Stimulated activated CD4-positive, alpha-beta T cell treated with anti-CD3 and anti-CD28 coated beads, TNF-alpha, amount 100 ng/mL, for 4 hours (primary cell): ENCODE measurements around the gene FCN3.

Source experiments
- DNase-seq, 3 experiments: peaks; one replicate each; pipeline ENCODE4 v3.0.0-alpha.2; 2020; ENCODE audit warnings: low read depth in 3 of 3

FCN3 gene

DNA sequence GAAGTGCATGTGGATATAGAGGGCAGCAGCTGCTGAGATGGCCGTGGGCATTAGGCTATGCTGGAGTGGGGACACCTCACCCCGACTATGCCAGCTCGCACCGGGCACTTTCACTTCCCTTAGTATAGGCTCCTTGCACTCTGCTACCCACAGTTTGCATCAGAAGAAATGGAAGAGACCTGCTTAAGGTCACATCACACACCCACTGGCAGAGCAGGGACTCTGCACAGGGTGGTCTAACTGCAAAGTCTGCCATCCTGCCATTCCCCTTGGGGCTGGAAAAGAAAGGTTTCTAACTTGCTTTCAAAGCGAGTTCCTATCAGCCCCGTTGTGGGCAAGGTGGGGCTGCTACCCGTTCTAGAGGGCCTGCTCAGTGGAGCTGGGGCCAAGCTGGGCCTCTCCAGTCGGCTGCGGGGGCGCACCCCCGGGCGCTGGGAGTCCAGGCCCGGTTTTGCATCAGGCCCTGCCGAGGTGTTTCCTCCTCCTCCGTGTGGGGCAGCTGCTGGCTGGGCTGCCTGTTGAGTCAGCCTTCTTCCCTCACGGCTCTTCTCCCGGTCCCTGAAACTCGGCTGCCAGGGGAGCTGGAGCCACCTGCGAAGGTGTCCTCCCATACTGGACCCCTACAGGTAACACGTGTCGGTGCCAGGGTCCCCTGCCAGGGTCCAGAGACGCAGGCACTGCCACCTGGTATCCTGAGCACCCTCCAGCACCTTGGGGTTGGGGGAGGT is 32.9 kb downstream of the FCN3 start, which contains the start of gene SYTL1:
Gene SYTL1, plus strand, starts transcription at position 498 of the 728 bp plus-strand sequence. CDS start 3,313 bp downstream, outside the sequence.
- DNase-seq: peak in 1 of 3 experiments; percentile 48

DNA sequence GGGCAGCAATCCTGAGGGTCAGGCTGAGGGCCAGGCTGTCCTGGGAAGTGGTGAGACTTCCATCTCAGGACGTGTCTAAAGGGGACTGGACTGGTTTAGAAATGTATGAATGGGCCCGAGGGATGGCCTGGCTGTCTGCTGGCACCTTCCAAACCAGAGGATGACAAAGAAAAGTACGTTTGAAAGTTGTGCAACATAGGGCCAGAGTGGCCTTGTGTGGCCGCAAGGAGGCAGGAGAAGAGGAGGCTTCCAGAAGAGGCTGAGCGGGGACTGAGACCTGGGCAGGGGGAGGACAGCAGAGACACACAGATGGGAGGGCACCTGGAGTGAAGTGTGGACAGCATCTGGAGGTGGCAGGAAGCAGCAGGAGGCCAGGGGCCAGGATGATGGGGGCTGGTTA is 35.4 kb downstream of the FCN3 start:
- DNase-seq: no peak

DNA sequence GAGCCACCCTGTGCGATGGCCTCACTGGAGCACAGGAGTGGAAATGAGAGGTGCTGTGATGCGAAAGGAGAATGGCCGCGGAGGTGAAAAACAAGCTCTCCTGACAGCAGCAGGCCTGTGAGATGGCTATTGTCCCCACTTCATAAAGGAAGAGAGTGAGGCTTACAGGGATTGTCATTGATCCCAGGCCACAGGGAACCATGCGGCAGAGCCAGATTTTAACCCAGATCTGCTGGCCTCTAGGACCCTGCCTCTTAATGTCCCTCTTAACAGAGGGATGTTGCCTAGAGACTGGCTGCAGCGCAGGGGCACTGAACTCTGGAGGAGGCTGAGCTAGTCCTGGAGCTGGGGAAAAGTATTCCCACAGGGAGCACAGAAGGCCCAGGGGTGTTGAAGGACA is 35.9 kb downstream of the FCN3 start:
- no peak for DNase-seq

DNA sequence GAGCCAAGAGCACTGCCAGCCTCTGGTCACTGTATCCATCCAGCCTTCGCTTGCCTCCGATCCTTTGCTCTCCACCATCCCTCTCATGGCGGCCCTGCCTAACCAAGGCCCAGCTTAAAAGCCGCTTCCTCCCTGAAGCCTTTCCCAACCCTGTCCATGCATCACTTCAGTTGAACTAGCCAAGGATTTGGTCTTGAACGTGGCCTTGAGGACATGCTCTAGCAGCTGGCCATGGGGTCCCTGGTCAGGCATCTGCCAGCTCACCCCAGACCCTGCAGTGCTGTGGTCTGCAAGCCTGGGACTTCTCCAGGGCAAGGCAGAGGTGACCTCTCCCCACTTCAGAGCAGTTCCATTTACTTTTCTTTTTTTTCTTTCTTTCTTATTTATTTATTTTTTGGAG is 37.9 kb downstream of the FCN3 start:
- DNase-seq: no peak

DNA sequence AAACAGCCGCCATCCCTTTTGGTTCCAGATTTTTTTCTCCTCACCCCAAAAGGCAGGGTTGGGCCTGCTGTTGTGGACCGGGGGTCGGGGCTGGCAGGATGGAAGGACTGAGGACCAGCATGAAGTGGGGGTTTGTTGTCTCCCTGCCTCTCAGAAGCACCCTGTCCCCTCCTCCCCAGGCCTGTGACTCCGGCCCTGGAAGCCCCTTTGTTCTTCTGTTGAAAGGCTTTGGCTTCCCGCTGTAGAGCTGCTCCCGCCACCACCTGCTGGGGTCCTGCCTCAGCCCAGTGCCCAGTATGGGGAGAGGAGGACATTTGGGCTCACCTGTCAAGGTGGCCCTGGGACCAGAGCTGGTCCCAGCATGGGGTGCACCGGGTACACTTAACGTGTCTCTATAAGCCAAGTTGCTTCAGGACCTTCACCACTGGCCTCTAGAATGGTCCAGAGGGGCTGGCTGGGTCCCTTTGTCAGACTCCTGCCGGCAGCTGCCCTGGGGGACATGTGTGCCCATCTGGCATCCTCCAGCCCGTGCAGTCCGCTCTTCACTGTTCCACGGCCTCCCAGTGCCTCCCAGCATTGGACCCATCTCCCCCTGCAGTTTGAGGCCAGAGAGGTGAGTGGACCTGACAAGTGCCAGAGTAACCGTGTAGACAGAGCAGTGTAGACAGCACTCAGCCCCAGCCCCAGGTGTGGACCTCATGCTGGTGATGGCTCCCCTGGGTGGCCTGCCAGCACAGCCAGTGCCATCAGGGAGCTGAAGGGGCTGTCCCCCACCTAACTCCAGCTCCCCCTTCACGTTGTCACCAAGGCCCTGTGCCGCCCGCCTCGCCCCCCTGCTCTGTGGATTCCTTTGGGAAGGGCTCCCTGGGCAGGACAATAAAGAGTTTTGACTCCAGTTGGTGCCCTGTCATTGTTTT is 38.9 kb downstream of the FCN3 start:
- DNase-seq: no peak

DNA sequence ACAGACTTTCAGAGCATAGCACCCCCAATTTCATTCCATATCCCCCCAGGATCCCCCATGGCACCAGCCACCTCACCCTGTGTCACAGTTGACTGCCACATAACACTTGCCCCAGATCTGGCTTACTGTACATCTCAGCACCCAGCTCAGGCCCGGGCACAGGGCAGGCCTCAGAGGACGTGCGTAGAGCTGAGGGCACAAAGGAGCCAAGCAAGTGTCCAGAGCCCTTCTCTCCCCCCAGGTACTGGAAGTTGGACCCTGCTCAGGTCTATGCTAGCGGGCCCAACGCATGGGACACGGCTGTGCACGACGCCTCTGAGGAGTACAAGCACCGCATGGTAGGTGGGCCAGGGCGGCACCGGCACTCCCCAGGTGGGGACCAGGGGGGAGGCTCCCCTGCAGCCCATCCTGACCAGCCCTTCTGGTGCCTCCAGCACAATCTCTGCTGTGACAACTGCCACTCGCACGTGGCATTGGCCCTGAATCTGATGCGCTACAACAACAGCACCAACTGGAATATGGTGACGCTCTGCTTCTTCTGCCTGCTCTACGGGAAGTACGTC is 40.8 kb downstream of the FCN3 start:
- DNase-seq: no peak

DNA sequence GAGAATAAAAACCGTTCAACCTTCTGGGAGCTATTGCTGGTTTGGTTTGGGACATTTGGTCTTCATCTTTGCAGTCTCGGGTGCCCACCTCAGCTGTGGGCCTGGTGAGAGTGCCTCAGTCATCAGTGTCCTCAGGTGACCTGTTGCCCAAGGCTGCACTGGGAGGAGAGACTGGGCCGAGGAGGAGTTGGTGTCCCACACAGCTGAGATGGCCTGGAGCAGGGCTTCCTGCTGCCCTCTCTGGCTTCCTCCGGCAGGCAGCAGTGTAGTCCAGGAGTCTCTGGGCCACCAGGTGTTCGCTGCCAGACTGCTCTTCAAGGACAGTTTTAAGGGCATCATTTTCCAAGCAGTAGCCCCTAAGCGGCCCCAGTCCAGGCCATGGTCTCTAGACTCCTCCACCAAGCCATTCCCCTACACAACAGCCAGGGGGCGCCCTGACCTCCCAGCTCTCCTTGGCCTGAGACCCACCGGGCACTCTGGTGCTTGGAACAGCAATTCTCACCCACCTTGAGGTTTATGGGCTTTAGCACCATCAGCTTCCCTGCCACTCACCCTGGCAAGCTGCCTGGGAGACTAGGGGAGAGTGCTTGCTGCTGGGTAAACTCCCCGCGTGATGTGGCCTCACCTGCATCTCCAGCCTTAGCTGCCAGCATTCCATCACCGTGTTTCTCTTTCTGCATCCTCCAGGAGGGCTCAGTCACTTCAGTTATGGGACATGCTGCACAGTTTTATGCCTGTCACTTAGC is 41.9 kb downstream of the FCN3 start:
- no peak for DNase-seq

DNA sequence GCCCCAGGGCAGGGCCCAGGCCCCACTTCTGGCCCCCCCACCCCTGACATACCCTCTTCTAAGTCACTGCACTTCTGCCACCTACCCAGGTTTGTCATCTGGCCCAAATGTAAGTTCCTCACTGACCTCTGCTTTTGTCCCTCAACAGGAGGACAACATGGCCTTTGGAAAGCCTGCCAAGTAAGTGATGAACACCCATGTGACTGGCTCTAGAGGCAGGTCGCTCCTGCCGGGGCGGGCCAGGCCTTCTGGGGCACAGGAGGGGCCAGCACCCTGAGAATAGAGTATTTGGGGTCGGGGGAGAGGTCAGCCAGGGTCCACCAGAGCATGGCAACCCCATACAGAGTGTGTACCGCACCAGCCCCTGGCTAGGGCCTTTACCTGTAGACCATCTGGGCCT is 42.7 kb downstream of the FCN3 start:
- no peak for DNase-seq

DNA sequence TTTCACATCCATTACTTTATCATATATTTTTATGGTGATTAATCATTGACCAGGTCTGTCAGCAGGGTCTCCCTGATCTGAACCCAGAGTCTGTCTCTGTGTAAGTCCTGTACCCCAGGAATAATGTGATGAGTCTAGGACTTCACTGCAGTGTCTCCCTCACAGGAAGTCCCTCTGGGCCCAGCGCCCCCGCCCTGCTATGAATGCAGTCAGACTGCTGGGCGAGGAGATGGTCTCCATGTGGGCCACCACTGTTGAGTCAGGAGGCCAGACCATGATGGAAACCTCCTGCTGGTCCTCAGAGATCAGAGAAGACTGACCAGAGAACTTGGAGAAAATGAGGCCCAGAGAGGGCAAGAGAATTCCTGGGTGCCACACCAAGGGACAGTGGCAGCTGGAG is 43.2 kb downstream of the FCN3 start:
- DNase-seq: no peak

DNA sequence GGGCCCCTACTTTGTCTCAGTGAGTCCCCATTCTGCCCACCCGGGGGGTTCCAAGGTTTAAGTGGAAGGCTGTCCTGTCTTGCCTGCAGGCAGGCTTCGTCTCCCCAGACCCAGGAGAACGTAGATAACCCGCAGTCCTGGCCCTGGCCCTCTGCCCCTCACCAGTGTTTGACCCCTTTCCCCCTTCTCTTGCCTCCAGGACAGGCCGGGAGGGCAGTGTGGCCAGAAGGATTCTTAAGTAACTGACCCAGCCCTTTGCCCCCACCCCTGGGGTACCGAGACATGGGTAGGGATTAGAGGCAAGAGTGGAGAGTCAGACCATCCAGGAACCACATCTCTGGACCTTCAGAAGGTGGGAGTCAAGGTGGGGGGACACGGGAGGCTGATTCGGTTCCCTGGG is 43.8 kb downstream of the FCN3 start:
- no peak for DNase-seq

DNA sequence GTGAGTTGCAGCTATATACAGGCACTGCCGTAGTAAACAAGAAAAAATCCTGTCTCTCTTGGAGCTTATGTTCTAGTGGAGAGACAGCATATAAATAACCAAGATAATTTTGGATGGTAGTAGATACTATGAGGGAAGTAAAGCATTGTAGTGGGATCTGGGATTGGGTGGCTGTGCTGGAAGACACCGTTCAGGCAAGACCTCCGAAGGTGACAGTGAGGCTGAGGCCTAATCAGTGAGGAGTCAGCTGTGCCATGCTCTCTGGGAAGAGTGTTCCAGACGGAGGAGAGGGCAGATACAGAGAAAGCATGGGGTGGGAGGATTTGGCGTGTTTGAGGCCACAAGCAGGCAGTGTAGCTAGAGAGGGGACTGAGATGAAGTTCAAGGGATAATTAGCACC is 46.7 kb downstream of the FCN3 start:
- DNase-seq: no peak

DNA sequence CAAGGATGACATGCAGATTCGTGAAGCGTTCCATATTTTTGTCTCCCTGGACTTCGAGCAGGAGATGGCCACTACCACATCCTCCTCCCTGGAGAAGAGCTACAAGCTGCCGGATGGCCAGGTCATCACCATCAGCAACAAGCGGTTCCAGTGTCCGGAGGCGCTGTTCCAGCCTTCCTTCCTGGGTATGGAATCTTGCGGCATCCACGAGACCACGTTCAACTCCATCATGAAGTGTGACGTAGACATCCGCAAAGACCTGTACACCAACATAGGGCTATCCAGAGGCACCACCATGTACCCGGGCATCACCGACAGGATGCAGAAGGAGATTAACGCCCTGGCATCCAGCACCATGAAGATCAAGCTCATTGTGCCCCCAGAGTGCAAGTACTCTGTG is 49.3 kb downstream of the FCN3 start:
- DNase-seq: no peak

DNA sequence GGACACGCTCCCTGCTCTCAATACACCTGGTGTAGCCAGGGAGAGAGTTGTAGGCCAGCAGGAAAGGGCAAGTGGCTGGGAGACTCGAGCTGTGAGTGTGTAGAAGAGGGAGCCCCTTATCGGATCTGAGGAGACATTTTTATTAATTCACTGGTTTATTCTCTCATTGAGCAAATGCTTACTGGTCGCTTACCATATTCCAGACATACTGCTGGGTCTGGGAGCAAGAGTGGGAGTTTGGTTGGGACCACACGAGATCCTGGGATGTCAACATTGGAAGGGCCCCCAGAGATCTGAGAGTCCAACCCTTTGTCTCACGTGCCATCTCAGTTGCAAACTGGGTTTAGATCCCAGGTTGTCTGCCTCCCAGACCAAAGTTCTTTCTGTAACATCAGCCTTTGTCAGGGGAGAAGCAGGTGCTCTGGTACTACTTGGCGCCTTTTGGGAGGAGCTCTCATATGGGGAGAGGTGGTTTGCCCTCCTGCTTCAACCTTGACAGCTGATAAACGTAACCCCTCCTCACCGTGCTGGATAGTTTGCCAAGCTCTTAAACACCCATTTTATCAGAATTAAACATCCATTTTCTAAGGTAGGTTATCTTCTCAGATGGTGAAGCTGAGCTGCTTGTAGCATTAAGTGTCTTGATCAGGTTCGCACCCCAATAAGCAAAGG is 51.9 kb downstream of the FCN3 start:
- no peak for DNase-seq

DNA sequence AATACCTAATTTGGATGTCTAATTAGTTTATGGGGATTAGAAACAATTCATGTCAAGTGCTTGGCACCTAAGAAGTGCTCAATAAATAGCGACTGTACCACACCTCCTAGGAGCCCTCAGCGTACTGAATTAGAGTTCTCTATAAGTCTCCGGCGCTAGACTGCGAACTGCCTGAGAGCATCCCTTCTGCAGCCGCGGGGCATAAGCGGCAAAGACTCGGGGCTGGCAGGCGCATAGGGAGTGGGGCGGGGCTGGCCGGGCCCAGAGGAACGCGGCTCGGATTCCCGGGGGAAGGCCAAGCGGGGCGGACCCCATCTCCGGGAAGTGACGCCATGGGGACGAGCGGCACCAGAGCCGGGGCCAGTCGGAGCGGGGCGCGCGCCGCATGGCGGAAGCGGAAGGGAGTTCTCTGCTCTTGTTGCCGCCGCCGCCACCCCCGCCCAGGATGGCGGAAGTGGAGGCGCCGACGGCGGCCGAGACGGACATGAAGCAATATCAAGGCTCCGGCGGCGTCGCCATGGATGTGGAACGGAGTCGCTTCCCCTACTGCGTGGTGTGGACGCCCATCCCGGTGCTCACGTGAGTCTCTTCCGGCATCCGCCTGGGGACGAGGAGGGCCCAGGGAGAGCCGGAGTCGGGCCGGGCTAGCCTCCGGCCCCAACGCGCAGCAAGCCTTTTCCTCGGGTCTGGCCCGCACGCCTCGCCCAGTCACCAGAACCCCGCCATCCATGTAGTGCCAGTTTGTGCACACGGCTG is 52.6 kb downstream of the FCN3 start, which contains the start of gene TMEM222:
Gene TMEM222, plus strand, starts transcription at position 351 of the 756 bp plus-strand sequence. Its CDS starts 35 bp downstream, at position 386.
- DNase-seq: peak; percentile 92 to 95 (median 95)
